HepG2 (cell line): ENCODE results near the gene DEDD2. TPM values are rescaled to one million over a fixed set of nuclear protein-coding genes. Genes with fewer than 3 reads are reported as not detected.
A peak's percentile ranks its signal among the peaks of the same experiment; 100 is the strongest.

Experiments
- ARID5B ChIP-seq: IDR thresholded peaks from 2 replicates; pipeline ENCODE4 v1.4.0; 2020; ENCODE audit warnings: mild to moderate bottlenecking, missing genetic modification reagents
- FOSL1 ChIP-seq: sonication (generic); formaldehyde crosslinking; IDR thresholded peaks from 2 replicates; pipeline ENCODE4 v1.9.0; 2021; ENCODE audit warnings: missing genetic modification reagents, borderline replicate concordance
- GZF1 ChIP-seq: sonication (generic); formaldehyde crosslinking; IDR thresholded peaks from 2 replicates; pipeline ENCODE4 v1.5.1; 2020; ENCODE audit warnings: mild to moderate bottlenecking, missing genetic modification reagents
- HBP1 ChIP-seq: IDR thresholded peaks from 2 replicates; pipeline ENCODE4 v1.6.1; 2016; ENCODE audit warnings: low read depth, control low read depth
- KDM3A ChIP-seq: IDR thresholded peaks from 2 replicates; pipeline ENCODE4 v1.6.1; 2018; ENCODE audit warnings: low read depth, missing compliant biosample characterization
- MAFK ChIP-seq, 2 experiments: IDR thresholded peaks in 1 of 2; conservative IDR thresholded peaks in 1 of 2; 2 replicates each; pipeline ENCODE4 v1.6.1; 2011; ENCODE audit warnings: improper control_type of control experiment in 2 of 2, low read length in 2 of 2
- MXD4 ChIP-seq: IDR thresholded peaks from 2 replicates; pipeline ENCODE4 v1.6.1; 2016; ENCODE audit warnings: mild to moderate bottlenecking, missing biosample characterization, missing genetic modification reagents
- NR0B2 ChIP-seq: sonication (generic); formaldehyde crosslinking; IDR thresholded peaks from 2 replicates; pipeline ENCODE4 v1.4.0; 2020; ENCODE audit warnings: mild to moderate bottlenecking, missing genetic modification reagents
- ZNF12 ChIP-seq: sonication (generic); formaldehyde crosslinking; IDR thresholded peaks from 2 replicates; pipeline ENCODE4 v1.5.0; 2020; ENCODE audit warnings: missing genetic modification reagents
- ZNF264 ChIP-seq: sonication (generic); formaldehyde crosslinking; IDR thresholded peaks from 2 replicates; pipeline ENCODE4 v1.4.0; 2020; ENCODE audit warnings: missing genetic modification reagents
- ZNF639 ChIP-seq: conservative IDR thresholded peaks from 2 replicates; pipeline ENCODE4 v1.6.1; 2018; ENCODE audit warnings: missing genetic modification reagents
- ZNF687 ChIP-seq: sonication (generic); formaldehyde crosslinking; IDR thresholded peaks from 2 replicates; pipeline ENCODE4 v1.5.1; 2020; ENCODE audit warnings: mild to moderate bottlenecking, missing genetic modification reagents, moderate library complexity
- ZNF782 ChIP-seq: sonication (generic); formaldehyde crosslinking; IDR thresholded peaks from 2 replicates; pipeline ENCODE4 v1.4.0; 2020; ENCODE audit warnings: missing genetic modification reagents, mild to moderate bottlenecking, borderline replicate concordance
- ZNF792 ChIP-seq: IDR thresholded peaks from 2 replicates; pipeline ENCODE4 v1.6.1; 2016
- ZNF879 ChIP-seq: sonication (generic); formaldehyde crosslinking; IDR thresholded peaks from 2 replicates; pipeline ENCODE4 v1.8.1; 2023; ENCODE audit warnings: missing genetic modification reagents
- polyA plus RNA-seq, 8 experiments: library from polyadenylated mRNA; depleted of rRNA in 3 of 8; stranded (reverse) in 7 of 8; unstranded in 1 of 8; fragments of >200 nt; fragmentation: Illumina TruSeq in 4 of 8; extraction: Trizol in 4 of 8; gene quantifications; 2 replicates each; pipeline versions ENCODE4 v1.2.1 to v1.2.3, GENCODE V29; 2011 to 2016; ENCODE audit warnings: low read depth in 4 of 8, missing spikeins in 1 of 8, mixed read lengths in 1 of 8; ENCODE audit not compliant: insufficient read depth in 1 of 8
- total RNA-seq, 5 experiments: library from RNA; depleted of rRNA; stranded (reverse); fragments of >200 nt; fragmentation: Illumina TruSeq; extraction: Trizol; gene quantifications; 2 replicates each; pipeline ENCODE4 v1.2.3, GENCODE V29; 2016; ENCODE audit warnings: low read depth in 1 of 5

Gene DEDD2
- total and polyA plus RNA-seq, 2 of the 13 experiments (the other 11 are each of a cell fraction or from before 2014, with no cell fraction given) = 19.2 to 24.7 TPM

- TF ChIP-seq ZNF687 (peak; percentile 73), FOSL1 (no peak), HBP1 (no peak), ZNF782 (CRISPR knock-in tag) (0 out of 2 replicates have a peak, but pooled peaks have one; percentile 18), ZNF639 (CRISPR knock-in tag) (peak; percentile 92), NR0B2 (CRISPR knock-in tag) (no peak), ZNF879 (CRISPR knock-in tag) (no peak), GZF1 (CRISPR knock-in tag) (no peak), ZNF264 (no peak), ZNF12 (CRISPR knock-in tag) (no peak), KDM3A (CRISPR knock-in tag) (no peak; the same call in 1 of the 2 replicates), ZNF792 (no peak), MXD4 (CRISPR knock-in tag) (no peak), ARID5B (no peak), MAFK (conservative IDR thresholded peaks at IDR 0.05 in 1 of 2, IDR thresholded peaks at IDR 0.05 in 1 of 2; ENCODE audit: low read length in 2 of 2) (no peak)
These were observed 36.8 kb upstream of the DEDD2 start (continued) for GRCh38 chr19:42254089-42254849.
